HG02623 (cell line): ENCODE data around the gene IRAK2.
A peak's percentile ranks its signal among the peaks of the same experiment; 100 is the strongest.

Experiments
- ATAC-seq: cut with Tn5 transposase; IDR thresholded peaks from one replicate; pipeline ENCODE4 v1.9.1; 2021; ENCODE audit warnings: moderate library complexity; ENCODE audit not compliant: unreplicated experiment

IRAK2 gene

GRCh38 chr3:10223676-10224639 is 59.2 kb downstream of the IRAK2 start:
- ATAC-seq = peak; percentile 44

- peak; percentile 42 for ATAC-seq
Measured at GRCh38 chr3:10224794-10225665, 60.3 kb downstream of the IRAK2 start.

- ATAC-seq = peak; percentile 33
Measured at GRCh38 chr3:10226293-10226692, 61.6 kb downstream of the IRAK2 start.

GRCh38 chr3:10228248-10228950 is 63.7 kb downstream of the IRAK2 start:
- ATAC-seq = no peak

GRCh38 chr3:10229576-10229975 is 64.9 kb downstream of the IRAK2 start:
- ATAC-seq = no peak

GRCh38 chr3:10232137-10232536 is 67.4 kb downstream of the IRAK2 start:
- ATAC-seq = no peak

GRCh38 chr3:10233988-10234387 is 69.3 kb downstream of the IRAK2 start:
- no peak for ATAC-seq

- ATAC-seq = no peak
Measured at GRCh38 chr3:10234526-10235230, 70.0 kb downstream of the IRAK2 start.

GRCh38 chr3:10235551-10235950 is 70.8 kb downstream of the IRAK2 start:
- ATAC-seq = no peak

GRCh38 chr3:10238345-10239183 is 73.8 kb downstream of the IRAK2 start:
- ATAC-seq = no peak

- no peak for ATAC-seq
Measured at GRCh38 chr3:10240799-10241198, 76.1 kb downstream of the IRAK2 start.

- ATAC-seq = no peak
Measured at GRCh38 chr3:10242182-10243065, 77.7 kb downstream of the IRAK2 start.

GRCh38 chr3:10244009-10244408 is 79.3 kb downstream of the IRAK2 start:
- ATAC-seq = no peak

- ATAC-seq = no peak
Measured at GRCh38 chr3:10245081-10245712, 80.5 kb downstream of the IRAK2 start.

GRCh38 chr3:10247679-10248183 is 83.0 kb downstream of the IRAK2 start:
- ATAC-seq = no peak

GRCh38 chr3:10248184-10248983 is 83.7 kb downstream of the IRAK2 start, which contains the start of gene TATDN2:
TATDN2 (plus strand) TSS chr3:10248459; CDS start chr3:10249201, 742 bp downstream.
- peak; percentile 94 for ATAC-seq
